AG09309 (cell line): ENCODE measurements around the gene SYTL3.
"Not testable (repeated sequence)": the region's sequence is repeated elsewhere in the genome, so short reads cannot be mapped to it uniquely, and the experiment has no call there.

ENCODE experiments used
- DNase-seq: peaks from one replicate; pipeline ENCODE4 v3.0.0-alpha.2; 2010; ENCODE audit warnings: low read depth
- H3K4me3 ChIP-seq: 2 replicates; pipeline ENCODE4 v1.5.1; 2011; ENCODE audit warnings: mild to moderate bottlenecking, low read depth, low read length, moderate library complexity; ENCODE audit not compliant: control insufficient read depth
- TF ChIP-seq, protein P1 (sequence below): IDR thresholded peaks from 2 replicates; pipeline ENCODE4 v1.5.1; 2011; ENCODE audit warnings: mild to moderate bottlenecking, low read depth, low read length, inconsistent platforms; ENCODE audit not compliant: insufficient read depth, control insufficient read depth; ENCODE audit errors: missing control alignments

The SYTL3 gene

GRCh38 chr6:158607411-158608170 lies 42.3 kb upstream of the SYTL3 start:
- TF ChIP-seq, protein P1, sequence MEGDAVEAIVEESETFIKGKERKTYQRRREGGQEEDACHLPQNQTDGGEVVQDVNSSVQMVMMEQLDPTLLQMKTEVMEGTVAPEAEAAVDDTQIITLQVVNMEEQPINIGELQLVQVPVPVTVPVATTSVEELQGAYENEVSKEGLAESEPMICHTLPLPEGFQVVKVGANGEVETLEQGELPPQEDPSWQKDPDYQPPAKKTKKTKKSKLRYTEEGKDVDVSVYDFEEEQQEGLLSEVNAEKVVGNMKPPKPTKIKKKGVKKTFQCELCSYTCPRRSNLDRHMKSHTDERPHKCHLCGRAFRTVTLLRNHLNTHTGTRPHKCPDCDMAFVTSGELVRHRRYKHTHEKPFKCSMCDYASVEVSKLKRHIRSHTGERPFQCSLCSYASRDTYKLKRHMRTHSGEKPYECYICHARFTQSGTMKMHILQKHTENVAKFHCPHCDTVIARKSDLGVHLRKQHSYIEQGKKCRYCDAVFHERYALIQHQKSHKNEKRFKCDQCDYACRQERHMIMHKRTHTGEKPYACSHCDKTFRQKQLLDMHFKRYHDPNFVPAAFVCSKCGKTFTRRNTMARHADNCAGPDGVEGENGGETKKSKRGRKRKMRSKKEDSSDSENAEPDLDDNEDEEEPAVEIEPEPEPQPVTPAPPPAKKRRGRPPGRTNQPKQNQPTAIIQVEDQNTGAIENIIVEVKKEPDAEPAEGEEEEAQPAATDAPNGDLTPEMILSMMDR = no peak
- H3K4me3 ChIP-seq = no peak overlapping the region
- no peak for DNase-seq

DNA sequence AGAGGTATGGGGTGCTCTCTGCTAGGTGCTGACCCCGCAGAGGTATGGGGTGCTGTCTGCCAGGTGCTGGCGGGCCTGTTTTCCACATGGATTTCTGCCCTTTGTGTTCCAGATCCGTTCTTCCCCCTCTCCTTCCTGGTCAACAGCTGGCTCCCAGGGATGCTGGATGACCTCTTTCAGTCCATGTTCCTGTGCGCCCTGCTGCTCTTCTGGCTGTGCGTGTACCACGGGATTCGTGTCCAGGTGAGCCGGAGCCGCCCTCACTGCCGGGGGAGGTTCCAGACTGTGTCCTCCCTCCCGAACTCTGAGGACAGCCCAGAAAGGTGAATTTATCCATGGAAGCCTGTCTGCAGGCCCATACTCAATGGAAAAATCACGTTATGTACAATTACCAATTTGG lies 41.6 kb upstream of the SYTL3 start:
- no peak overlapping the region for H3K4me3 ChIP-seq
- no peak for DNase-seq
- TF ChIP-seq, protein P1 = no peak

GRCh38 chr6:158609455-158610155 lies 40.2 kb upstream of the SYTL3 start:
- DNase-seq = no peak
- TF ChIP-seq, protein P1 = no peak
- H3K4me3 ChIP-seq = no peak overlapping the region

DNA sequence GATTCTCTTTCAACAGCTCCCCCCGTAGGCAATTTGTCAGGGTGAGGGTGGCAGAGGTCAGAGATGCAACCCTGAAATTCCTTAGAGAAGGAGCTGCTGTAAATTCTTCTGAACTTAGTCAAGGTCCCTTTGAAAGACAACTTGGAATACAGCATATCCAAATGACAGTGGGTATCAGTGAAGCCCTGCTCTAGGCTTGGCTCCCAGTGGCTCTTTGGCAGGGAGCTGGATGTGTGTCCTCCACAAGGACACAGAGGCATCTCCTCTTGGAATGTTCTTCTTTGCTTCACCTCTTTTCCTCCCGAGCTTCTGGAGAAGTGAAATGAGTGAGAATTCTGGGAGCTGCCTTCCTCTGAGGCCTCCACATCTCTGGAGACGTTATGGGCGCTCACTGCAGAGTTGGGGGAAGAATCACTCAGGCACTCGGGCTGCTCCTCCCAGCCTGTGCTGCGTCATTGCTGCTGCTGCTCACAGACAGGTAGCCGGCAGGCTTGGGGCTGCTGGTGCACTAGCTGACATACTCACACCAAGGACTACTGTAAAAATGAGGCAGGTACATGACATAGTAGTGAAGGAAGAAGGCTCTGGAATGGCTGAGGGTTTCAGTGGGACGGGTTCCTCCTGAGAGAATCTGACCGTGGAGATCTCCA lies 39.4 kb upstream of the SYTL3 start:
- DNase-seq = no peak
- no peak overlapping the region for H3K4me3 ChIP-seq
- TF ChIP-seq, protein P1 = no peak

DNA sequence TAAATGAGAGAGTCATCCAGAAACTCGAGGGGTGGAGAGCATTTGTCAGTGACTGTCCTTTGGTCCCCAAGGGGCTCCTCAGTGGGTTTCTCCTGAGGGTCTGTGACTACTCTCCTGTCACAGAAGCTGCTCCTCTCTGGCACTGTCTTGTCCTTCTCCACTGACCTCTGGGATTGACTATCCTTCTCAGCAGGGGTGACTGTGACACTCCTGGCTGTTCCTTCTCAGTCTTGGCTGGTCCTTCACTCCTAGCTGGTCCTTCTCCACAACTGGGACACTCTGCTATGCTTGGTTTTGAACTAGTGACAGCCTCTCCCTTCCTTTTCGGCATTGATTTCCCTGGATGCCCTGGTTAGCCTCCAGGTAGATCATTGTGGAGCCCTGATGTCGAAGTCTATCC lies 38.8 kb upstream of the SYTL3 start:
- TF ChIP-seq, protein P1 = no peak
- no peak for DNase-seq
- no peak overlapping the region for H3K4me3 ChIP-seq

DNA sequence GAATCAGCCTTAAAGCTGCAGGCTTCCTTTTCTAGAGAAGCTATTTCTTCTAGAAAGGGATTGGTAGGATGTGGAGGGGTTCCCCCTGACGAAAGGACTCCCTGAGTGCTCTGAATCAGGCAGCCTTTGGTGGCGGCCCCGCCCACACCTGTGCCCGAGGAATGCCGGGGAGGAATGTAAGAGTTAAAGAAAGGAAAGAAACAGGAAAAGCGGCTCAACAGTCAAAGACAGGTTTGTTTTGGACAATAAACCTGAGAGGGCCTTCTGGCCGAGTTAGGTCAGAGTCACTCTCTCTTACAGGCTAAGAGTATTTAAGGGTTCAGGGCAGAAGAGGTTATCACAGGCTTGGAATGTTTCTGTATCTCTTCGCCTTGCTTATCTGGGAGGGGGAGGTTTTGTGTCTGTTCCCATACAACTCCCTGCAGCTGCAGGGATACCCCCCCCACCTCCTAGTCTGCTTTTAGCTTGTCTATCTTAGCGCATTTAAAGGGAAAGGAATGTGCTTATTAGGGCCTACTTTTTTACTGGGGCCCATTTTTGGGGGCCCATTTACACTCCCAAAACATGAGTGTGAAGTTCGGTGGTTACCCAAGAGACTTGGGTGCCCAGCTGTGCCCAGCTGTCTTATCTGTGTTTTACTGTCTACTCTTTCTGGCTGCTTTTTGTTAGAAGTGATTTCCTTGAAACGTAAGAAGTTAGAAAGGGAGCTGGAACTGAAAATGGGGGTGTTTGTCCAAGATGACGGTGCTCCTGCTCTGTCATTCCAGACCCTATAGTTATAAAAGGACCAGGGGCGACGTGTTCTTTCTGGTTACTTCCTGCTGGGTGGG lies 38.1 kb upstream of the SYTL3 start:
- TF ChIP-seq, protein P1 = no peak
- DNase-seq = no peak
- H3K4me3 ChIP-seq = no peak overlapping the region

GRCh38 chr6:158614606-158615005 lies 35.2 kb upstream of the SYTL3 start:
- not testable (repeated sequence) for H3K4me3 ChIP-seq, DNase-seq

GRCh38 chr6:158618289-158618688 lies 31.6 kb upstream of the SYTL3 start:
- H3K4me3 ChIP-seq, DNase-seq: not testable (repeated sequence)
